Astrocyte (in vitro differentiated cells and primary cell): Measurements from ENCODE around the gene TGM1. TPM values are rescaled to one million over a fixed set of nuclear protein-coding genes. Genes with fewer than 3 reads are reported as not detected.

Experiments
- DNase-seq: peaks from one replicate; pipeline ENCODE4 v3.0.0-alpha.2; 2010; ENCODE audit warnings: low read depth
- FAIRE-seq: peaks from 2 replicates; lab custom pipeline; 2011; peaks lifted over from hg19 to GRCh38; lab: Jason Lieb, UNC
- H2AFZ ChIP-seq: 2 replicates; pipeline ENCODE4 v1.6.0; 2012; ENCODE audit warnings: low read depth, low read length, inconsistent platforms
- H3K27ac ChIP-seq: 2 replicates; pipeline ENCODE4 v1.5.1; 2011; ENCODE audit warnings: low read depth, low read length, inconsistent platforms
- H3K27me3 ChIP-seq: 2 replicates; pipeline ENCODE4 v1.6.0; 2011; ENCODE audit warnings: low read length, inconsistent platforms; ENCODE audit not compliant: insufficient read depth
- H3K36me3 ChIP-seq: 2 replicates; pipeline ENCODE4 v1.5.1; 2011; ENCODE audit warnings: low read length, inconsistent platforms; ENCODE audit not compliant: insufficient read depth
- H3K4me1 ChIP-seq: 2 replicates; pipeline ENCODE4 v1.5.1; 2011; ENCODE audit warnings: low read length, inconsistent platforms; ENCODE audit not compliant: insufficient read depth
- H3K4me2 ChIP-seq: 2 replicates; pipeline ENCODE4 v1.6.0; 2012; ENCODE audit warnings: low read length, inconsistent platforms
- H3K4me3 ChIP-seq: 2 replicates; pipeline ENCODE4 v1.5.1; 2011; ENCODE audit warnings: low read depth, mild to moderate bottlenecking, low read length, inconsistent platforms; ENCODE audit not compliant: insufficient read depth
- H3K79me2 ChIP-seq: 2 replicates; pipeline ENCODE4 v1.6.0; 2012; ENCODE audit warnings: mild to moderate bottlenecking, low read length, inconsistent platforms; ENCODE audit not compliant: insufficient read depth
- H3K9ac ChIP-seq: 2 replicates; pipeline ENCODE4 v1.6.0; 2012; ENCODE audit warnings: mild to moderate bottlenecking, low read length, inconsistent platforms
- H3K9me3 ChIP-seq: 2 replicates; pipeline ENCODE4 v1.5.1; 2012; ENCODE audit warnings: low read depth, mild to moderate bottlenecking, low read length, inconsistent platforms; ENCODE audit not compliant: insufficient read depth
- H4K20me1 ChIP-seq: 2 replicates; pipeline ENCODE4 v1.6.0; 2012; ENCODE audit warnings: low read length, inconsistent platforms; ENCODE audit not compliant: insufficient read depth
- H3K27ac Mint-ChIP-seq: one replicate; pipeline ENCODE4 v1.8.0; 2021; ENCODE audit warnings: mild to moderate bottlenecking, mixed read lengths; ENCODE audit not compliant: unreplicated experiment
- H3K27me3 Mint-ChIP-seq: one replicate; pipeline ENCODE4 v1.8.0; 2021; ENCODE audit warnings: low read depth, mixed read lengths; ENCODE audit not compliant: unreplicated experiment
- H3K36me3 Mint-ChIP-seq: one replicate; pipeline ENCODE4 v1.8.0; 2021; ENCODE audit warnings: low read depth, mixed read lengths; ENCODE audit not compliant: unreplicated experiment
- H3K4me1 Mint-ChIP-seq: one replicate; pipeline ENCODE4 v1.8.0; 2021; ENCODE audit warnings: low read depth, mixed read lengths; ENCODE audit not compliant: unreplicated experiment
- H3K4me3 Mint-ChIP-seq: one replicate; pipeline ENCODE4 v1.8.0; 2021; ENCODE audit warnings: mild to moderate bottlenecking, moderate library complexity, mixed read lengths; ENCODE audit not compliant: unreplicated experiment
- H3K9me3 Mint-ChIP-seq: one replicate; pipeline ENCODE4 v1.8.0; 2021; ENCODE audit warnings: mild to moderate bottlenecking, mixed read lengths; ENCODE audit not compliant: unreplicated experiment
- CTCF ChIP-seq: IDR thresholded peaks from 2 replicates; pipeline ENCODE4 v1.5.1; 2011; ENCODE audit warnings: low read depth, mild to moderate bottlenecking, inconsistent platforms, low read length, moderate library complexity; ENCODE audit not compliant: insufficient read depth
- EZH2 ChIP-seq: IDR thresholded peaks from 2 replicates; pipeline ENCODE4 v1.6.1; 2012; ENCODE audit warnings: mild to moderate bottlenecking, low read length, inconsistent platforms; ENCODE audit not compliant: insufficient read depth
- total RNA-seq: library from RNA; stranded (reverse); gene quantifications from 2 replicates; pipeline ENCODE4 v1.2.1, GENCODE V29; 2021

The TGM1 gene
- total RNA-seq, 1 donor from 2014 or later: 3.8 TPM

GRCh38 chr14:24259282-24260025, 3.5 kb downstream of the TGM1 start:
- peak; percentile 53 for DNase-seq

GRCh38 chr14:24258548-24259265, 4.3 kb downstream of the TGM1 start:
- no peak overlapping the region for H3K9ac ChIP-seq
- H3K27ac Mint-ChIP-seq: no peak overlapping the region
- H3K9me3 Mint-ChIP-seq: no peaks in the 10 kb centered on the region
- peaks cover 25% of the 10 kb centered on the region for H3K36me3 Mint-ChIP-seq
- H3K27ac ChIP-seq: no peak overlapping the region
- H3K4me3 Mint-ChIP-seq: no peak overlapping the region
- H3K4me2 ChIP-seq: no peak overlapping the region
- H3K4me1 Mint-ChIP-seq: peaks cover 5% of the 10 kb centered on the region
- H3K27me3 Mint-ChIP-seq: peaks cover 8% of the 10 kb centered on the region
- DNase-seq (no peak), FAIRE-seq (no peak)
- no peaks in the 10 kb centered on the region for H3K79me2 ChIP-seq
- no peaks in the 10 kb centered on the region for H3K9me3 ChIP-seq
- H4K20me1 ChIP-seq: no peaks in the 10 kb centered on the region
- H3K4me3 ChIP-seq: no peak overlapping the region
- H3K4me1 ChIP-seq: peaks cover 3% of the 10 kb centered on the region
- H3K27me3 ChIP-seq: no peaks in the 10 kb centered on the region
- no peaks in the 10 kb centered on the region for H3K36me3 ChIP-seq
- TF ChIP-seq EZH2 (no peak), CTCF (no peak)
- H2AFZ ChIP-seq: no peak overlapping the region

More at GRCh38 chr14:24259282-24260025, 3.5 kb downstream of the TGM1 start:
- Histone ChIP-seq H3K27ac (no peak overlapping the region), H3K9ac (no peak overlapping the region), H3K36me3 (no peaks in the 10 kb centered on the region), H3K4me1 (peaks cover 3% of the 10 kb centered on the region), H3K79me2 (no peaks in the 10 kb centered on the region), H4K20me1 (no peaks in the 10 kb centered on the region), H3K4me3 (no peak overlapping the region), H2AFZ (peak overlapping the region; percentile 10), H3K9me3 (no peaks in the 10 kb centered on the region), H3K27me3 (no peaks in the 10 kb centered on the region), H3K4me2 (no peak overlapping the region)
- TF ChIP-seq CTCF (no peak), EZH2 (no peak)
- H3K9me3 Mint-ChIP-seq: no peaks in the 10 kb centered on the region
- peaks cover 17% of the 10 kb centered on the region for H3K36me3 Mint-ChIP-seq
- FAIRE-seq: no peak
- peaks cover 8% of the 10 kb centered on the region for H3K27me3 Mint-ChIP-seq
- no peak overlapping the region for H3K4me3 Mint-ChIP-seq
- H3K27ac Mint-ChIP-seq: no peak overlapping the region
- peaks cover 5% of the 10 kb centered on the region for H3K4me1 Mint-ChIP-seq
